ENCODE measurements around the gene B3GALT6.
"Not testable (repeated sequence)": the region's sequence is repeated elsewhere in the genome, so short reads cannot be mapped to it uniquely, and the experiment has no call there.

Gene B3GALT6

GRCh38 chr1:1245817-1246576 is 14.0 kb downstream of the B3GALT6 start:
- DNase-seq: no peak

DNA sequence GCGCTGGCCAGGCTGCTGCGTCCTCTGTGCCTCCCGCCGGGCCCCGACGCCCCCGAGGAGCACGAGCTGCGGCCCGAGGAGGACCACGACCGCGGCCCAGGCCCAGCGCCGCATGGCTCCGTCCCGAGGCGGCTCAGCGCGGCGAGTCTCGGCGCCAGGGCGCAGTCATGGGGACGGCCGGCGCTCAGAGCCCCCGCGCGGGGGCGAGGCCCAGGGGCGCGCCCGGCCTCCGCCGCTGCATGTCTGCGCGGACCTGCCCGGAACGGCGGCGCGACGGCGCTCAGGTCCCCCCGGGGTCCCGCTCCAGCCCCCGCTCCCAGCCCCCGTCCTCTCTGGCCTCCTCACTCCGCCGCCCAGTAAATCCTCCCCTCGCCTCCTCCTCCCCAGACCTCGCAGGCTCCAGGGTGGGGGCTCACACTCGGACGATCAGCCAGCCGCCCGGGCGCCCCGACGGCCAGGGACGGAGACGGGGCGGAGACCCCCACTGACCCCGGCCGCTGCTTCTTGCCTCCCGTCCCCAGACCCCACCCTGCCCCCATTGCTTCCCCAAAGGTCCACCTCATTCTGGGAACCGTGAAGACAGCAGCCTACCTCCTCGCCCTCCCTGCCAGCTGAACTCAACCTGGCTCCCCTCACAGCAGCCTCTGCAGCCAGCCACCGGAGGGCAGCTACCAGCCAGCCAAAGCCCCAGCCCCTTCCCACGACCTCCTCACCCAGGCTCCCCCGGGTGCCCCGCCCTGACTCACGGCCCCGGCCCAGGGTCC is 14.7 kb downstream of the B3GALT6 start, which contains the start of gene C1QTNF12:
C1QTNF12 (minus strand) TSS at position 146 of the 764 bp plus-strand sequence; CDS start at position 114, 32 bp downstream.
- DNase-seq: no peak

GRCh38 chr1:1247341-1247913 is 15.4 kb downstream of the B3GALT6 start:
- DNase-seq: no peak

GRCh38 chr1:1248009-1248913 is 16.2 kb downstream of the B3GALT6 start:
- not testable (repeated sequence) for DNase-seq

DNA sequence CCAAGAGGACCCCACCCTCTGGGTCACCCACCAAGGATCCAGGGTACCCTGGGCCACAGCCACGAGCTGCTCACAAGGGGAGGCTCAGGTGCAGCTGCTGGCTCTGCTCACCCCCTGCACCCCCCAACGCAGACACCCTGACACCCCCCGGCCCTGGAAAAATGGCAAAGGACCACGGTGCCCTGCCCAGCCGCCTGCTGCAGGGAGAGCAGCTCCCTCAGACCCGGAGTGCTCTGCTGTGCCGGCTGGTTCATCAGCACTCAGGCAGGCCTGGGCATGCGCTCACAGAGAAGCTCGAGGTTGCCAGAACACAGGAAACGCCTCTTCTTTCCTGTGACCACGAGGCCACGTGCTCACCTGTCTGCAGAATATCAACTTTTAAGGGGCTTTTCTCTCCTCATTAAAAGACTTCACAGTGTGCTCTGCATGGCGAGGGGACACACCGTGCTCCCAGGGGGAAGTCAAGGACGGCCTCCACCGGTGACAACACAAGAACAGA is 18.8 kb downstream of the B3GALT6 start:
- DNase-seq: peak; percentile 77 to 83

GRCh38 chr1:1253314-1253713 is 21.3 kb downstream of the B3GALT6 start:
- DNase-seq: no peak

- no peak for DNase-seq
These were observed 22.1 kb downstream of the B3GALT6 start for GRCh38 chr1:1253972-1254666.

DNA sequence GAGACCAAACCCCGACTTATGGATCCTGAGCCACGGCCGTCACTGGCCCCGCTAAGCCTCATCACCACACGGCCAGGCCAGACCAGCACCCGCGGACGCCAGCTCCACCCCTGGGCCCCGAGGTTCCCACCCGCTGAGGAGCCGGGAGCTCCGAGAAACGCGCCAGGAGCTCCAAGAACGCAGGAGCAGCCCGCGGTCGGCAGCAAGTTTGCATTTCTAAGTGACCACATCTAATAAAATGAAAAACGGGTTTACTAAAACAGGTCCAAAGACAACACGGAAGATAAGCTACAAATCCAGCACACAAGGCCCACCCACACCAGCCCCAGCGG is 22.6 kb downstream of the B3GALT6 start:
- no peak for DNase-seq

DNA sequence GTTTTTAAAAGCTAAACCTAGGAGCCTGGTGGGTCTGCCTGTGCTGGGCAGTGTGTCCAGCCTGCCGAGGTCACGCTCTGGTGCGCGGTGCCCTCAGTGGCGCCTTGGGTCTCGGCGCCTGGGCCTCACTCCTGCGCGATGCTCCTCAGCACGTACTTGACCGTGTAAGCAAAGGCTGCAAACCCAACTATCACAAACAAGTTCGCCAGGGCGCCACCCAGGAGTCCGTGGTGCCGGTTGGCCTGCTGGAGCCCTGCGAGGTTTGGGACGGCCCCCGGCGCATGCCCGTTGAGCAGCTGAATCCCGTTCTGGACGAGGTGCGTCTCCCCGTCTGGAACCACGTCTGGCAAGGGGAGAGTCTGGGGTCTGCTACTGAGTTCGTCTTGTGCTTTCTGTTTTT is 23.0 kb downstream of the B3GALT6 start:
- DNase-seq: no peak

DNA sequence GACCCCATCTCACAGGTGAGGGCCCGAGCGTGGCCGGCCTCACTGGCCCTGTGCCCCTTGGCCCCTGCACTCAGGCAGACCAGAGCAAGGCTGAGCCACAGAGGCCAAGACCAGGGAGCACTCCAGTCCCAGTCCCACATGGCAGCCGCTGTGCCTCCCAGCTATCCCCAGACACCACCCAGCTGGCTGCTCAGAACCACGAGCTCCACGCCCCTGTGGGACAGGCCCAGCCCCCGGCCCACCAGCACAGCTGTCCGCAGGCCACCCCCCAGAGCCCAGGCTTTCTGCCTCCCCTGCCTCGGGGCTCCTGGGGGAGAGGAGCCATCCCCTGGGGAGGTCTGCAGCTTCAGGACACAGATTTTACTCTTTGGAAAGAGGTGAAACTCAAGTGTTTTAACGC is 23.6 kb downstream of the B3GALT6 start:
- DNase-seq: no peak

DNA sequence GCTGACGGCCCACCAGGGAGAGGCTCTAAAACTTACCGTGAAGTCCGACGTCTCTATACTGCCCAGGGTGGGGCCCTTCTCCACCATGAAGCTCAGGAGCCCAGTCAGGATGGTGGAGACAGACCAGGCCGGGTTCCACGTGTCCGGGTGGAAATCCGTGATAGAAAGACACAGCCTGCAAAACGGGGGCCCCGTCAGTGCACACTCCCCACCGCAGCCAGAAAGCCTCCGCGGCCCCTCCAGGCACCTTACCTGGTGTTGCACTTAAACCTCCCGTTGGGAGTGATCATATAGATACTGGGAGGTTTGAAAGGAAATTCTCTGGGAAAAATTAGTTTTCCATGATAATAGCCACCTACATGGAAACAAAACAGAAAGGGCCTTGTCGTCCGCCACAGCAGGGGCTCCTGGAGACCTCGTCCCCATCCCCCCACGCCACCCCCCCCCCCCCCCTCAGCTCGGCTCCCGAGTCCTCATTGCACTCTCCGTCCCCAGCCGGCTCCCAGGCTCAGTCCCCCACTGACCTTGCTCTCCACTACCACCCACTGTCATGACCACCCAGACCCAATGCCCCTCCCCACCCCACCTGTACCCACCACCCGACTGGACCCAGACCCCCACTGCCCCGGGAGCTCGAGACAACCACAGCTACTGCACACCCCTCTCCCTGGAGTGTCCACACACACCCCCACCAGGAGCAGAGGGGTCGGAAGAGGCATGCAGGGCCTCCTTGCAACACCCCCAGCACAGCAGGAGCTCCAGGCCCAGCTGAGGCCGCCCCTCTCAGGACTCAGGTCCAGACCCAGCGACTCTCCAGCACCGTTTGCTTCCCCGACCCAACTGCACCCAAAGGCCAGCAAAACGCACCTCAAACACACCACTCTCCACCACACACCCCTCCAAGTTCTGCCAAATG is 25.2 kb downstream of the B3GALT6 start:
- DNase-seq: no peak

DNA sequence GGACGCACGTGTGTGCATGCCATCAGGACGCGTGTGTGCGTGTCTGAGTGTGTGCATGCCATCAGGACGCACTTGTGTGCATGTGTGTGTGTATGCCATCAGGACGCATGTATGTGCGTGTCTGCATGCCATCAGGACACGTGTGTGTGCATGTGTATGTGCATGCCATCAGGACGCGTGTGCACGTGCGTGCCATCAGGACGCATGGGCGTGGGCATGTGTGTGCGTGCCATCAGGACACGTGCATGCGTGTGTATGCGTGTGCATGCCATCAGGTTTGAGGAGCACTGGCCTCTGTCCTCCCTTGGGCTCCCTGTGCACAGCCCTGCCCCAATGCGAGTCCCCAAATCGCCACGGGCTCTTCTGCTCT is 27.1 kb downstream of the B3GALT6 start:
- no peak for DNase-seq

DNA sequence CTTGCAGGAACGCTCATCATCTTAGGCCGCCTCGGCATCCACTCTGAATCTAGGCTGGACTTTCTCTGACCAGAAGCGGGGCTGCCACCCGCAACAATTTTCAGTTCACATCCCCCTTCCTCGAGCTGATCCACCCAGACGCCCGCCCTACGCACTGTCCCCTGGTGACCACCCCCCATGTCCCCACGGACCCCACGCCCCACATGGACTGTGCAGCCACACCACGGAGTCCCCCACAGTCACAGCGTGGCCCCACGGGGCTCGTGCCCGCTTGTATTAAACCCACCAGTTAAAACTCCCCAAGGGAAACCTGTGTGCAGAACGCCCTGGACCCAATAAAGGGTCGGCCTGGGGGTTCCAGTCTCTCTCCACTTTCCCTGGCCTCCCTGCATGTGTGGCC is 27.5 kb downstream of the B3GALT6 start:
- DNase-seq: no peak

GRCh38 chr1:1259951-1260600 is 28.0 kb downstream of the B3GALT6 start:
- no peak for DNase-seq

DNA sequence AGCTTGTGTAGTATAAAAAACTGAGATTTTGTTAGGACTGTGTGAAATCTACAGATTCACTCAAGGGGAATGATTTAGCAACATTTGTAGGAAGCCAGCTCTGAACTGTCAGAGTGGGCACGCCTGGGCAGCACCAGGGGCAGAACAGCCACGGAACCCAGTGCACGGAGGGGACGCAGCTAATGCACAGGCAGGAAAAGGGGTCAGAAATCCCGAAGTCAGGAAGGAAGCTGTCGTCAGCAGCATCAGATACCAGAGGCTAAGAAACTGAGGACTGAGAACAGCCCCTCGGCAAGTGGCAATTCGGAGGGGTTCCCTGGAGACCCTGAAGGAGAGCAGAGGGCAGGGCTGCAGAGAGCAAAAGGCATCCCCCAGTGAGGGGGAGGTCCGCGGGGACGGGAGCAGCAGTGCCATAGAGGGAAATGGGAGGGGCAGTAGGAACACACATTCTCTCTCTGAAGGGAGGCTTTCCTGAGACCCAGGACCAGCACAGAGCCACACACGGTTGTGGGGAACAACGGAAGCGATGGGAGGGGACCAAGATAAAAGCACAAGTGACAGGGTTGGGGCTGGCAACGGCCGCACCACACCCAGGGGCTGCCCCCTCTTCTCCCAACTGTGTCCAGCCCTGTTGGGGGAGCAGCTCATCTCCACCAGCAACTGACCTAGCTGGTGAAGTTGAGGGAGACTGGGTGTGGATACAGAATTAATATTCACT is 29.0 kb downstream of the B3GALT6 start:
- no peak for DNase-seq

- DNase-seq: no peak
These were observed 30.0 kb downstream of the B3GALT6 start for GRCh38 chr1:1262071-1262470.

GRCh38 chr1:1262758-1263157 is 30.7 kb downstream of the B3GALT6 start:
- DNase-seq: no peak

DNA sequence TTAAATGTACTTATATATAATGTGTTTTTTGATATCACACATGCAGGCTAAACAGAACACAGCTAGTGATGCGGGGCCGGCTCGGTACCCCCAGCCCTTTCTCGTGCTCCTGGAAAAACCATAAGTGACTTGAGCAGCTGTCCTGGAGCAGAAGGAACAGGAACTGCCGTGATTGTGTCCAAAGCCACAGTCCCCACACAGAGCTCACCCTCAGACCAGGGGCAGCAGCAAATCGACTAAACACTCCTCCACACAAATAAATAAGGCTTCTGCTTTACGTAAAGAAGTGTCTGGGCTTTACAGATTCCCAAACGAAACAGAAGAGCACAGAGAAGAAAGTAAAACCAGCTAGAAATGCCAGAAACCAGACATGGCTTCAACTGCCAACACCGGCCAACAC is 32.0 kb downstream of the B3GALT6 start:
- no peak for DNase-seq

DNA sequence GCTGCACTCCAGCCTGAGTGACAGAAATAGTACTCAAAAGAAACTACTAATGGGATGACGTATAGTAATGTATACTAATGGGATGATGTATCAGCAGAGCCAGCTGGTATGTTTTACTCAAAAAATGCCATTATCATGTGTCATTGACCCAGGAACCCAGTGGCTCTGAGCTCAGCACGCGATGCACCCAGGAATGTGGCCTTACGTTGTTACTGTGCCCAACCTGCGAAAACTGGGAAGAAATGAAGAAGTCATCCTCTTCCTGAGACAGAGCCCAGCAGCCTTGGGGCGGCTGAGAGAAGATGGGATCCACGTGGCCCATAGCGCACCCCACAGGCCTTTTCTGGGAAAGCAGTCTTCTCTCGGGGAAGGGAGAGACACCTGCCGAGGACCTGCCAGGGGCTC is 32.8 kb downstream of the B3GALT6 start:
- peak in 1 of 2 experiments; percentile 46 for DNase-seq

All from activated T-cell treated with anti-CD3 and anti-CD28 coated beads, Interleukin-2, amount 50 U/mL, for 48 hours (primary cell).